ENCODE results near the gene CDK18.

DNA sequence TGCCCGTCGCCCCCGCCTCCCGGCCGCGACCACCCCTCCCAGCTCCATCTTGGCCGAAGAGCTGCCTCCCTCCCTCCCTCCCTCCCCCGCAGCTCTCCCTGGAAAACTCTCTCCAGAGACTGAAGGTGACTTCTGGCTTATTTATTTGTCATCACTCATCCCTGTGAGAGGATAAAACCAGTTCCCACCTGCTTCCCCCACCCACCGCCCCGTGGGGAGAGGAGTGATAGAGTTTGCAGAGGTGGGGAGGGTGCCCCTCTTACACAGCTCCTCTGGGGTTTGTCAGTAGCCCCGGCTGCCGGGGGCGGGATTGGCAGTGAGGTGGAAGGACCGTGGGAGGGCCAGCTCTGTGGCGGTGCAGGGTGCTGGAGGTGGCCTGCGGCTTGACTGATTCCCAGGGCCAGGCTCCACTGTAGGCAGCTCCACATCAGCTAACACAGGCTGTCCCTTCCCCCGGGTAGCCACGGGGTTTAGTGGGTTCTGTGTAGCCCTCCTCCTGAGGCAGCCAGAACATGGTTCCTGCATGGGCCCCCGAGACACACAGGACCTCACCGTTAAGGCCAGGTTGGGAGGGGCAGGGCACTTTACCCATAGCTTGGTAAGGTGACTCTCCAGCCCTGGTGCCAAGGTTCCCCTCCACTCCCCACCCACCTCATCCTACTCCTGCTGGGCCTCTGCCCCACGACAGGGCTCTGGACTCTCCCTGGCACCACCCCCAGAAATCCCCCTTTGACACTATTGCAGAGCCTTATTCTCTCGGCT is 65.1 kb downstream of the CDK18 start:
- no peak for TF ChIP-seq CTCF (IDR thresholded peaks at IDR 0.05; ENCODE audit: insufficient read depth, low read depth, low read length)
- TF ChIP-seq EZH2 (IDR thresholded peaks at IDR 0.05; ENCODE audit: insufficient read depth, low read length): peak; percentile 76

Measured in astrocyte (in vitro differentiated cells and primary cell).